DND-41 (cell line): ENCODE data around the gene PRPF39.

Source experiments
- EZH2 ChIP-seq: IDR thresholded peaks from 3 replicates; pipeline ENCODE4 v1.6.1; 2012; ENCODE audit warnings: borderline replicate concordance, low read depth, mild to moderate bottlenecking, moderate library complexity, low read length, inconsistent platforms; ENCODE audit not compliant: severe bottlenecking
- TF ChIP-seq, protein P1 (sequence below): IDR thresholded peaks from 2 replicates; pipeline ENCODE4 v1.5.1; 2012; ENCODE audit warnings: borderline replicate concordance, low read length, moderate library complexity, mild to moderate bottlenecking; ENCODE audit not compliant: poor library complexity, severe bottlenecking; ENCODE audit errors: extremely low read depth

DNA sequence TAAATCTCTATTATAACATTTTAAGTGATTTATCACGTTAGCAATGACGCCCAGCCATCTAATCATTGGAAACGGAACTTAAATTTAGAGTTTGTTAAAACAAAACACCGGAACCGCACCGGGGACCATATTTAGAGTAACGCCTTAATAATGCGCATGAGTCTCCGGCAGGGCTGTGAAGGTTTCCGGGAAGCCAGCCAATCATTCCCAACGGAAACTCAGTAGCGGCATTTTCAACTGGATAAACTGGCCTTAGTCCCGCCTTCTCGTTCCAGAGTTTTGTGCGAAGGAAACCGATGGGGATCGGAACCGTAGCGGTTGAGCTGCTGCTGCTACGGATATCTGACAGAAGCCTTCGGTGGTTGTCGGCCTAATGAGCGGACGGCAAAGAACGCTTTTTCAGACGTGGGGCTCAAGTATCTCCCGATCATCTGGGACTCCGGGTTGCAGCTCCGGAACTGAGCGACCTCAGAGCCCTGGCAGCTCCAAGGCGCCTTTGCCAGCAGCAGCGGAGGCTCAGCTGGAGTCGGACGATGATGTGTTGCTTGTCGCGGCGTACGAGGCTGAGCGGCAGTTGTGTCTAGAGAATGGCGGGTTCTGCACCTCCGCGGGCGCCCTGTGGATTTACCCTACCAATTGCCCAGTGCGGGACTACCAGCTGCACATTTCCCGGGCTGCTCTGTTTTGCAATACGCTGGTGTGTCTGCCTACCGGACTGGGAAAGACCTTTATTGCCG, 51.9 kb downstream of the PRPF39 start, which contains the start of gene FANCM:
- TF ChIP-seq, protein P1, sequence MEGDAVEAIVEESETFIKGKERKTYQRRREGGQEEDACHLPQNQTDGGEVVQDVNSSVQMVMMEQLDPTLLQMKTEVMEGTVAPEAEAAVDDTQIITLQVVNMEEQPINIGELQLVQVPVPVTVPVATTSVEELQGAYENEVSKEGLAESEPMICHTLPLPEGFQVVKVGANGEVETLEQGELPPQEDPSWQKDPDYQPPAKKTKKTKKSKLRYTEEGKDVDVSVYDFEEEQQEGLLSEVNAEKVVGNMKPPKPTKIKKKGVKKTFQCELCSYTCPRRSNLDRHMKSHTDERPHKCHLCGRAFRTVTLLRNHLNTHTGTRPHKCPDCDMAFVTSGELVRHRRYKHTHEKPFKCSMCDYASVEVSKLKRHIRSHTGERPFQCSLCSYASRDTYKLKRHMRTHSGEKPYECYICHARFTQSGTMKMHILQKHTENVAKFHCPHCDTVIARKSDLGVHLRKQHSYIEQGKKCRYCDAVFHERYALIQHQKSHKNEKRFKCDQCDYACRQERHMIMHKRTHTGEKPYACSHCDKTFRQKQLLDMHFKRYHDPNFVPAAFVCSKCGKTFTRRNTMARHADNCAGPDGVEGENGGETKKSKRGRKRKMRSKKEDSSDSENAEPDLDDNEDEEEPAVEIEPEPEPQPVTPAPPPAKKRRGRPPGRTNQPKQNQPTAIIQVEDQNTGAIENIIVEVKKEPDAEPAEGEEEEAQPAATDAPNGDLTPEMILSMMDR: no peak
- no peak for TF ChIP-seq EZH2
